Heart left ventricle (tissue), 13 donors: ENCODE results near the gene LIN52.

ENCODE experiments used
- CTCF ChIP-seq, 12 donors: fragments of 200-600 bp; sonication (generic) in 4 of 12; IDR thresholded peaks; one replicate each; pipeline versions ENCODE4 v1.5.0 to v1.8.0; 2018 to 2022; ENCODE audit warnings: antibody characterized with exemption in 12 of 12, mild to moderate bottlenecking in 5 of 12
- POLR2A ChIP-seq, 2 donors: fragments of 450-650 bp; IDR thresholded peaks; one replicate each; pipeline ENCODE4 v1.6.1; 2017; ENCODE audit warnings: antibody characterized with exemption in 2 of 2, mild to moderate bottlenecking in 2 of 2, moderate library complexity in 2 of 2
- donor health status: ischemic (EF 13 %, LVEDD 7.1; RV severe dilation, severe dysfunction).
- donor health status: DM: no; HTN: yes; CAD: no.
- donor health status: DM: no; HTN: no; CAD: no.
- donor health status: ischemic (EF 25% LVEDD 6.9; RV normal size, moderate dysfunction).
- donor health status: ischemic (EF 25% LVEDD 5.7; RV mildly dilated, moderate dysfunction).
- donor health status: ischemic (EF 35%, LVEDD 5.7; RV mildly dilated, moderate dysfunction).
- donor health status: nonischemic (EF 11% LVEDD 7.7; RV severe dilation, severe dysfunction).
- donor health status: DM: yes; HTN: yes; CAD: no.
- donor health status: PGD.
- donor health status: ischemic (EF 29% LVEDD 5.4; RV normal size, mild dysfunction).
- donor health status: nonischemic (EF 23%, LVEDD 6.1; RV moderate dilation, normal function).

- TF ChIP-seq CTCF (IDR thresholded peaks at IDR 0.05) = no peak
- TF ChIP-seq POLR2A (IDR thresholded peaks at IDR 0.05) = no peak
Measured at GRCh38 chr14:74231784-74232183, 147.0 kb downstream of the LIN52 start.
